Body of pancreas (tissue), 4 donors: ENCODE measurements around the gene UBE2L5. TPM values are rescaled to one million over a fixed set of nuclear protein-coding genes. Genes with fewer than 3 reads are reported as not detected.

Experiments used
- ATAC-seq: fragments of 150-250 bp; one replicate; pipeline ENCODE4 v1.9.1; 2016
- DNase-seq, 4 donors: peaks; one replicate each; pipeline ENCODE4 v3.0.0-alpha.2; 2019
- H3K27ac ChIP-seq, 4 donors: fragments of 200-600 bp; sonication (generic); 1 replicate in 3 of 4; 2 replicates in 1 of 4; pipeline versions ENCODE4 v1.5.1 to v1.6.1; 2016 to 2019; ENCODE audit warnings: mild to moderate bottlenecking in 1 of 4, mixed read lengths in 1 of 4, moderate library complexity in 1 of 4
- H3K27me3 ChIP-seq, 2 donors: fragments of 200-600 bp; sonication (generic); one replicate each; pipeline ENCODE4 v1.6.0; 2016; ENCODE audit warnings: mild to moderate bottlenecking in 1 of 2
- H3K36me3 ChIP-seq, 2 donors: fragments of 200-600 bp; sonication (generic); replicated peaks in 1 of 2; 2 replicates each; pipeline ENCODE4 v1.5.1; 2016; ENCODE audit warnings: low read depth in 2 of 2; ENCODE audit not compliant: insufficient read depth in 1 of 2
- H3K4me1 ChIP-seq: fragments of 200-600 bp; sonication (generic); one replicate; pipeline ENCODE4 v1.6.0; 2016
- H3K4me3 ChIP-seq, 2 donors: fragments of 200-600 bp; sonication (generic); 1 replicate in 1 of 2; 2 replicates in 1 of 2; pipeline ENCODE4 v1.5.1; 2016 to 2019
- H3K9me3 ChIP-seq, 3 donors: fragments of 200-600 bp; sonication (generic); 1 replicate in 2 of 3; 2 replicates in 1 of 3; pipeline ENCODE4 v1.5.1; 2016
- CTCF ChIP-seq, 7 experiments: fragments of 450-650 bp in 4 of 7; fragments of 200-600 bp in 3 of 7; sonication (generic) in 3 of 7; IDR thresholded peaks; one replicate each; pipeline ENCODE4 v1.5.1; 2016 to 2019; ENCODE audit warnings: antibody characterized with exemption in 7 of 7
- POLR2A ChIP-seq, 3 donors: fragments of 450-650 bp; IDR thresholded peaks; one replicate each; pipeline ENCODE4 v1.6.1; 2016; ENCODE audit warnings: antibody characterized with exemption in 3 of 3, mild to moderate bottlenecking in 2 of 3
- WGBS, 2 donors: methylation state at CpG; one replicate each; pipeline ENCODE4 v1.1.5; 2017; 5-methylcytosine and 5-hydroxymethylcytosine counted together
- intact Hi-C: fragments of 100-400 bp; cut with DNase I; formaldehyde crosslinking; loops from one replicate; pipeline ENCODE4 v1.15.1; 2023
- total RNA-seq, 2 donors: library from RNA; depleted of rRNA; stranded (reverse); fragments of >200 nt; gene quantifications; one replicate each; pipeline ENCODE4 v1.1.0, GENCODE V29; 2016

UBE2L5 gene
- total RNA-seq, 2 donors from 2014 or later: not detected

- intact Hi-C loops: no loop called here
- peak overlapping the region; percentile 89 to 95 (median 94) for H3K27ac ChIP-seq
- peak; percentile 70 to 94 (median 91) for TF ChIP-seq POLR2A (IDR thresholded peaks at IDR 0.05)
- no peak for TF ChIP-seq CTCF (IDR thresholded peaks at IDR 0.05)
- peaks cover 8% of the 10 kb centered on the region for H3K4me1 ChIP-seq
- ATAC-seq (peak; percentile 88), DNase-seq (peak; percentile 83 to 87 (median 84))
- H3K4me3 ChIP-seq: peak overlapping the region; percentile 24 to 35
- H3K36me3 ChIP-seq: no peaks in the 10 kb centered on the region
- 10 to 15% methylated on average over 23 to 39 of the region's 53 CpGs for WGBS, 2 donors
- no peaks in the 10 kb centered on the region for H3K27me3 ChIP-seq
- no peaks in the 10 kb centered on the region for H3K9me3 ChIP-seq
Observed at GRCh38 chr13:30421093-30422053, 920 bp upstream of the UBE2L5 start.

GRCh38 chr13:30423891-30424290 is 1.6 kb downstream of the UBE2L5 start:
- DNase-seq: no peak
- Histone ChIP-seq H3K27me3 (no peaks in the 10 kb centered on the region), H3K4me1 (peaks cover 8% of the 10 kb centered on the region), H3K27ac (no peak overlapping the region), H3K36me3 (no peaks in the 10 kb centered on the region), H3K4me3 (no peak overlapping the region), H3K9me3 (no peaks in the 10 kb centered on the region)
- ATAC-seq: no peak
- WGBS, 2 donors: 86 to 88% methylated on average over 3 of the region's 3 CpGs
- intact Hi-C loops: no loop called here
- TF ChIP-seq POLR2A (IDR thresholded peaks at IDR 0.05) (no peak), CTCF (IDR thresholded peaks at IDR 0.05) (no peak)

GRCh38 chr13:30429235-30429634 is 6.9 kb downstream of the UBE2L5 start:
- no peaks in the 10 kb centered on the region for H3K9me3 ChIP-seq
- no peak for TF ChIP-seq POLR2A (IDR thresholded peaks at IDR 0.05)
- TF ChIP-seq CTCF (IDR thresholded peaks at IDR 0.05): no peak
- no peaks in the 10 kb centered on the region for H3K27me3 ChIP-seq
- intact Hi-C loops: no loop called here
- ATAC-seq: no peak
- no peak overlapping the region for H3K27ac ChIP-seq
- WGBS, 2 donors: 92 to 98% methylated on average over 3 of the region's 3 CpGs
- no peak for DNase-seq
- no peaks in the 10 kb centered on the region for H3K4me1 ChIP-seq
- no peaks in the 10 kb centered on the region for H3K36me3 ChIP-seq
- H3K4me3 ChIP-seq: no peak overlapping the region

- H3K27me3 ChIP-seq: no peaks in the 10 kb centered on the region
- 60 to 63% methylated on average over 6 of the region's 6 CpGs for WGBS, 2 donors
Observed at GRCh38 chr13:30429721-30430694, 7.7 kb downstream of the UBE2L5 start.

More at GRCh38 chr13:30429721-30430694, 7.7 kb downstream of the UBE2L5 start:
- no peak for ATAC-seq
- no peak for TF ChIP-seq CTCF (IDR thresholded peaks at IDR 0.05)
- TF ChIP-seq POLR2A (IDR thresholded peaks at IDR 0.05): no peak
- no peaks in the 10 kb centered on the region for H3K4me1 ChIP-seq
- no peaks in the 10 kb centered on the region for H3K9me3 ChIP-seq
- intact Hi-C loops: no loop called here
- no peaks in the 10 kb centered on the region for H3K36me3 ChIP-seq
- H3K27ac ChIP-seq: no peak overlapping the region
- no peak overlapping the region for H3K4me3 ChIP-seq
- no peak for DNase-seq
